Measurements from ENCODE around the gene TEKT2.

Gene TEKT2

GRCh38 chr1:36133484-36133883 is 49.6 kb downstream of the TEKT2 start:
- no peak for DNase-seq

GRCh38 chr1:36134031-36134430 is 50.1 kb downstream of the TEKT2 start:
- no peak for DNase-seq

GRCh38 chr1:36134505-36135329 is 50.8 kb downstream of the TEKT2 start:
- peak in 1 of 2 experiments; percentile 35 for DNase-seq

GRCh38 chr1:36135330-36135667 is 51.4 kb downstream of the TEKT2 start:
- DNase-seq = no peak

GRCh38 chr1:36135796-36136195 is 51.9 kb downstream of the TEKT2 start:
- no peak for DNase-seq

- no peak for DNase-seq
Measured at GRCh38 chr1:36136535-36136934, 52.6 kb downstream of the TEKT2 start.

GRCh38 chr1:36137226-36137625 is 53.3 kb downstream of the TEKT2 start:
- DNase-seq = peak in 1 of 2 experiments; percentile 40

GRCh38 chr1:36137776-36138175 is 53.9 kb downstream of the TEKT2 start:
- peak; percentile 93 to 99 for DNase-seq
